T47D (cell line): Measurements from ENCODE around the gene SCARB1.

Experiments used
- DNase-seq, 2 experiments: peaks; one replicate each; pipeline versions ENCODE4 v3.0.0 to v3.0.0-alpha.2; 2011 to 2012; ENCODE audit warnings: low read depth in 1 of 2, low spot score in 1 of 2
- JUND ChIP-seq: IDR thresholded peaks from 2 replicates; pipeline ENCODE4 v1.6.1; 2012; ENCODE audit warnings: low read depth
- in situ Hi-C: cut with HindIII; loops from 2 replicates; pipeline ENCODE4 v1.10.0; 2016; ENCODE audit warnings: low sequenced_read_pairs, low pct_unique_long_range_greater_than_20kb

SCARB1 gene

GRCh38 chr12:124762384-124762783 lies 101.3 kb downstream of the SCARB1 start:
- TF ChIP-seq JUND: no peak
- in situ Hi-C loops: no loop called here
- no peak for DNase-seq

DNA sequence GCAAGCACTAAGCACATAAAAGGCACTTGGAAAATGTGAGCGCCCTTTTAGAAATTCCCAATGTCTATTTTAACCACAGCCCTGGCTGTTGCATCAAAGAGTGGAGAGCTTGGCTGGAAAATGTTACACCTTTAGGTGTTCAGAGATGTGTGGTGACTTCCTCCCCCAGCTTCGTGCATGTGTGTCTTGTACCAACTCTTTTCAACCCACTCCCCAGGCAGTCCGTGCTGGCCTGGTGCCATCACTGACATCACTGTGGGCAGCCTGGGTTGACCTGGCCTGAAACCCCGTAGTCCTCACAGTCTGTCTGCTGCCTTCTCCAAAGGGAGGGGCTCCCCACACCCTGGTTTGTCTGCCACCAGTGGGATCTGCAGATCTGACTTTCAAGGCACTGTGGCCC lies 101.8 kb downstream of the SCARB1 start:
- in situ Hi-C loops: no loop called here
- TF ChIP-seq JUND: no peak
- DNase-seq: peak in 1 of 2 experiments; percentile 34

- DNase-seq: no peak
- no peak for TF ChIP-seq JUND
- in situ Hi-C loops: no loop called here
Observed at GRCh38 chr12:124761056-124761455, 102.6 kb downstream of the SCARB1 start.

GRCh38 chr12:124760560-124760959 lies 103.1 kb downstream of the SCARB1 start:
- TF ChIP-seq JUND: no peak
- DNase-seq: no peak
- in situ Hi-C loops: no loop called here

- DNase-seq: peak; percentile 68 to 88
- in situ Hi-C loops: no loop called here
- TF ChIP-seq JUND: no peak
Observed at GRCh38 chr12:124759841-124760503, 103.7 kb downstream of the SCARB1 start.

- no peak for TF ChIP-seq JUND
- in situ Hi-C loops: no loop called here
- no peak for DNase-seq
Observed at GRCh38 chr12:124758266-124759220, 105.1 kb downstream of the SCARB1 start.

GRCh38 chr12:124757329-124757728 lies 106.3 kb downstream of the SCARB1 start:
- no peak for DNase-seq
- in situ Hi-C loops: no loop called here
- TF ChIP-seq JUND: no peak

DNA sequence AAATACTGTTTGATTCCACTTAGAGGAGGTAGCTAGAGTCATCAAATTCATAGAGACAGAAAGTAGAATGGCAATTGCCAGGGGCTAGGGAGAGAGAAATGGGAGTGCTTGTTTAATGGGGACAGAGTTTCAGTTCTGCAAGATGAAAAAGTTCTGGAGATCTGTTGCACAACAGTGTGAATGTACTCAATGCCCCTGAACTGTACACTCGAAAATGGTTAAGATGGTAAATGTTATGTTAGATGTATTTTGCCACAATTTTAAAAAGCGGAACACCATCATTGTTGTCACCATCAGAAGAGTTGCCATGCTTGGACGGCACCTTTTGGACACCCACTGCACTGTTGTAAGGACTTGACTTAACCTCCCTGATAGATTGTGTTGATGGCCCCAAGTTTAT lies 106.9 kb downstream of the SCARB1 start:
- in situ Hi-C loops: no loop called here
- no peak for DNase-seq
- TF ChIP-seq JUND: no peak

DNA sequence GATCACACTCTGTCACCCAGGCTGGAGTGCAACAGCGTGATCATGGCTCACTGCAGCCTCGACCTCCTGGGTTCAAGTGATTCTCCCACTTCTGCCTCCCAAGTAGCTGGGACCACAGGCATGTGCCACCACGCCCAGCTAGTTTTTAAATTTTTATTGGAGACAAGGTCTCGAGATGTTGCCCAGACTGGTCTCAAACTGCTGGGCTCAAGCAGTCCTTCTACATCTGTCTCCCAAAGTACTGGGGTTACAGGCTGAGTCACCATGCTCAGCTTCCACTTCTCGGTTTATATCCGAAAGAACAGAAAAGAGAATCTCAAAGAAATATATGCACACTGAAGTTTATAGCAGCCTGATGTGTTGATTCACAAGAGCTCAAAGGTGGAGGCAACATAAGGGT lies 107.5 kb downstream of the SCARB1 start:
- no peak for DNase-seq
- TF ChIP-seq JUND: no peak
- in situ Hi-C loops: no loop called here

- DNase-seq: no peak
- in situ Hi-C loops: no loop called here
- no peak for TF ChIP-seq JUND
Observed at GRCh38 chr12:124755801-124756148, 107.9 kb downstream of the SCARB1 start.

- in situ Hi-C loops: no loop called here
Observed at GRCh38 chr12:124754949-124755800, 108.5 kb downstream of the SCARB1 start.

GRCh38 chr12:124754491-124754890 lies 109.2 kb downstream of the SCARB1 start:
- TF ChIP-seq JUND: no peak
- no peak for DNase-seq
- in situ Hi-C loops: no loop called here

More at GRCh38 chr12:124754949-124755800, 108.5 kb downstream of the SCARB1 start:
- TF ChIP-seq JUND: no peak
- no peak for DNase-seq

DNA sequence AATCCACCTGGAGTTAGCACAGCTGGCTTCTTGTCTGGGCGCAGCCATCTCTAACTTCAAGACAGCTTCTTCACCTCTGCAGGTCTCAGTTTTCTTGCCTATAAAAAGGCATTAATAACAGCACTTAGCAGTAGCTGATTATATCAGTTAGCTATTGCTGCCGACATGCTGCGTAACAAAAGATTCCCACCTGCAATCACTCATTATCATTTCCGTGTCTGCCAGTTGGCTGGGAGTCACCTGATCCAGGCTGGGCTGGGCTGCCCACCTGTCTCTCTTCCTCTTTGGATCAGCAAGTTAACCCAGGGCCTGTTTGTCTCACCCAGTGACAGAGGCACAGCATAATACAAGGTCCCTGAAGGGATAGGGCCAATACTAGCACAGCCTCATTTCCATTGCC lies 109.7 kb downstream of the SCARB1 start:
- DNase-seq: no peak
- in situ Hi-C loops: no loop called here
- no peak for TF ChIP-seq JUND
